NCI-H128 (cell line): ENCODE results near the gene UBE2G2.
A peak's percentile ranks its signal among the peaks of the same experiment; 100 is the strongest.

Source experiments
- DNase-seq: peaks from one replicate; lab custom pipeline; 2025; ENCODE audit not compliant: unreplicated experiment; lab: John Stamatoyannopoulos, UW

UBE2G2 gene, protein sequence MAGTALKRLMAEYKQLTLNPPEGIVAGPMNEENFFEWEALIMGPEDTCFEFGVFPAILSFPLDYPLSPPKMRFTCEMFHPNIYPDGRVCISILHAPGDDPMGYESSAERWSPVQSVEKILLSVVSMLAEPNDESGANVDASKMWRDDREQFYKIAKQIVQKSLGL

DNA sequence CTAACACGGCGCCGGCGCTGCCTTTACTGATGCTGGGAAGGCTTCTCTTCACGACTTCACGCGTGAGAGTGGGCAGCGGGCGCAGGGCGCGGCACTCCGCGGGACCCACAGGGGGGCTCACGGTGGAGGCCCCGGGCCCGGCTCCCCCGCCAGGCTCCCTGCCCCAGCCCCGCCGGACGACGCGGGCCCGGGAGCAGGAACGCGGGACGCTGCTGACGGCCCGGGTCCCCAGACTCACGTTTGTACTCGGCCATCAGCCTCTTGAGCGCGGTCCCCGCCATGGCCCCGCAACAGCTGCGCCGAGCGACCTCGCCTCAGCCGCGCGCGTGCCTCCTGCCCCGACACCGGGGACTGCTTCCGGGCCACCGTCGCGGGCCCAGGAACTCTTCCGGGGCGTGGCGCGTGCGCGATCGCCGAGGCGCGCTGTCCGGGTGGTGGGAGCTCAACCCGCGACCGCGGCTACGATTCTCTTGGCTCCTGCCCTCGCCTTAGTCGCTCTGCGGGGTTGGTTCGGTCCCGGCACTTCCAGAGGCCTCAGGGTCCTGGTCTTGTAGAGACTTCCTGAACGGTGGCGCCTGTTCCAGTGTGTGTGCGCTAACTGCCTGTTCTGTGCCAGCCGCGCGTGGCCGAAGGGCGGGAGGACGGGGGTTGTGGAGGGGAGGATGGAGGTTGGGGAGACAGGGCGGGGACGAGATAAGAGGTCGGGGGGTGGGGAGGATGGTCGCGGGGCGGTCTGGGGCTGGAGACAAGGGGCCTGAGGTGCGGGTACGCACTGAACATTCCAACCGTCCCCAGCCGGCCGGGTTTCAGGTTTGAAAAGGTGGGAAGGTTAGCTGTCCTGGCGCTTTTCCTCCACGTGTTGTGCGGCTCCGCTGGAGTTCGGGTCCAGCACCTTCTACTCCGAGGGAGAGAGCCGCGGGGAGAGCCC is at the start of gene UBE2G2:
UBE2G2 (minus strand) TSS at position 353 of the 928 bp plus-strand sequence; CDS start at position 281, 72 bp downstream.
- DNase-seq: peak; percentile 64

- no peak for DNase-seq
Observed at GRCh38 chr21:44850905-44851657, 49.5 kb upstream of the UBE2G2 start.

DNA sequence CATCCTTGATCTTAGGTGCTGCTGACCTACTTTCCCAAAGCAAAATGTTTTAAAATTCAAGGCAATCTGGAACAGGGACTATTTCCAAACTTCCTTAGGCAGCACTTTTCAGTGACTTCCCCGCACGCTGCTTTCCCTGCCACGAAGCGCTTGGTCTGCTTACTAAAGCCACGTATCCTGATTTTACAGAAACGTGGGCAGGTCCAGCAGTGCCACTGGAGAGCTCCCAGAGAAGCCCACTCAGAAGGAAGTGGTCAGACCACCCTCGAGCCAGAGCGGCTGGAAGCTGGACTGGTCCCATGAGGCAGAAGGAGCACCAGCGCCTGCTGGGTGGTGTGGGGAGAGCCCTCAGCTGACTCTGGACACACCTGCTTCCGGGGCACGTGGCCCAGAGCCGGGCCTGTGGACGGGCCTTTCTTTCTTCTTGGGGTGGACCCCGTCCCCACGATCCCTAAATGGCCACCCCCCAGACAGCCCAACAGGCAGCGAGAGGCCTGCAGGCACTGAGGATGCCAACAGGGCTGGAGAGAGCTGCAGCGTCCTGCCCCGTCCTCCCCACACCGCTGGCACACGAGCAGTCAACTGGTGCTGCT is 48.7 kb upstream of the UBE2G2 start:
- DNase-seq: no peak

DNA sequence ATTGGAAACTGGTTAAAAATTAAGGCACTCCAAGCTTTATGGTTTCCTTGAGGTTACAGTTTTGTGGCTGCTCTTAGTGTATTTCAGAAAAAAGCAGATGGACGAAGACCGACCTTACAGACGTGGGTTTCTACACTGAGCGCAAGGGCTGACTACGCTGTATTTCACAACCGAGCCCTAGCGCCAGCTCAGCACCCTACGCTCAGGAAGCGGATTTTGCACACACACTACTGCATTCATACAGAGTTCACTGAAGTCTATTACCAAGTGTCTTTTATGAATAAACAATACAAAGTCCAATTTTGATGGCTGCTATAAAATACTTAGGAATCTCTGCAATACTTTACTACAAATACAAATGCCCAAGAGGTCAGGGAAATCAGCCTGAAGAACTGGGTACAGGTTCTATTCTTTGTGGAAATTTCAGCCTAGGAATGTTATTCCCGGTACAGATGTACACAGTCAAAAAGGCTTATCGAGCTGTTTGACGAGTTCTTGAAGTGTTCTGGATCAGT is 48.1 kb upstream of the UBE2G2 start:
- DNase-seq: no peak

DNA sequence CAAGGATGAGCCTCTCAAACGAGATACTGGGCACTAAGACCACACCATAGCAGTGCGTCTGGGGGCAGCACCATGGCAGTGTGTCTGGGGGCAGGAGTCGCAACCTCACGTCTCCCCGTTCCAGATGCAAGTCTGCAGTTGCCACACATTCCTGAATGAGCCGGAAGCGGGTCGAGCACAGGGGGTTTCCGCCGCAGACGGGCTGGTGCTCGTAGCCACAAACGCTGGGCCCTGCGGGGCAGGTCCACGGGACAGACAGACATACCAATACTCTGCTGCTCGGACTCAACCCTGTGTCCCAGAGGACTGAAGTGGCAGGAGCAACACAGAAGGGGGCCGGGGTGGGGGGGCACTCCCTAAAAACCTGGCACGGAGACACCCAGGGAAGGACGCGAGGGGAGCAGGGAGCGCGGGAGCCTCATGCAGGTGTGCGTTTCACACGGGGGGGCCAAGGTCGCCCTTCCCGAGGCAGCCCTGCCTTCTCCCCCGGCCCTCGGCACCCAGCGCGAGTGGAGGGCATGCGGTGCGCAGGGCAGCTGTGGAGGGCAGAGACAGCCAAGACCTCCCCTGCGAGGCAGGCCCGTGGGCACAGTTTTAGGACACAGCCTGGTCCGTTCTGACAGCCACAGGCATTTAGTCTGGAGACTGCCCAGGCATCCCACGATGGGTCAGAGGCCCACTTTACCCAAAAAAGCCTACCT is 47.4 kb upstream of the UBE2G2 start:
- no peak for DNase-seq

DNA sequence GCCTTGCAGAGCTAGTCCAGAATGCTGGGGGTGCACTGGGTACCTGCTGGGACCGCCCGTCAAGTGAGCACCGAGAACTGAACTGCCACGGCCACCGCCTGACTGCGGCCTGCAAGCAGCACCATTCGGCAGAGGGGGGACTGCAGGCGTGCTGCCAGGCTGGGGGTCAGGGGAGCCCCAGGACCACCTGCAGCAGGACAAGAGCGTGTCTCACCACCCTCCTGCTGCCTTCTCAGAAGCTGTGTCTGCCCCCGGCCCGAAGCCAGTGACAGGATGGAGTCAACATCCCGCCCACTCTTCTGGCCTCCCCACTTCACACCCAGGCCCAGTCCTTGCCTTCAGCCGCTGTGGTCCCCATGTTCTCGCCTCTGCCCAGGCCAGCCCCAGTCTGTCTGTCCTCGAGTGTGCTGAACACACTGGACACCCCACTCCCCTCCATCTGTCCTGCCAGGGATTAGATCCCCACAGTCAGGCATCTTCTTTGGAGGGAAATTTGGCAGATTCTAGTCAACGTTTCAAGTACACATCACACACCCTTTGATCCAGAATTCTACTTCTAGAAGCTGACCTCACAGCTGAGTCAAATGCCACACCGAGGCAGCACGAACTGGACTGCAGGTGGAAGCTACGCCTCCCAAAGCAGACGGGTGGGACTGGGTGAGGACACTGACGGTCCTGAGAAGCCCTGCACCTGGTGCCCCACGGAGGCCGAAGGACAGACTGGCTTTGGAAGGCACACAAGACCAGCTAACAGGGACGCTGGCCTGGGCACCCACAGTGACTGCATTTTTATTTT is 45.8 kb upstream of the UBE2G2 start:
- DNase-seq: no peak

DNA sequence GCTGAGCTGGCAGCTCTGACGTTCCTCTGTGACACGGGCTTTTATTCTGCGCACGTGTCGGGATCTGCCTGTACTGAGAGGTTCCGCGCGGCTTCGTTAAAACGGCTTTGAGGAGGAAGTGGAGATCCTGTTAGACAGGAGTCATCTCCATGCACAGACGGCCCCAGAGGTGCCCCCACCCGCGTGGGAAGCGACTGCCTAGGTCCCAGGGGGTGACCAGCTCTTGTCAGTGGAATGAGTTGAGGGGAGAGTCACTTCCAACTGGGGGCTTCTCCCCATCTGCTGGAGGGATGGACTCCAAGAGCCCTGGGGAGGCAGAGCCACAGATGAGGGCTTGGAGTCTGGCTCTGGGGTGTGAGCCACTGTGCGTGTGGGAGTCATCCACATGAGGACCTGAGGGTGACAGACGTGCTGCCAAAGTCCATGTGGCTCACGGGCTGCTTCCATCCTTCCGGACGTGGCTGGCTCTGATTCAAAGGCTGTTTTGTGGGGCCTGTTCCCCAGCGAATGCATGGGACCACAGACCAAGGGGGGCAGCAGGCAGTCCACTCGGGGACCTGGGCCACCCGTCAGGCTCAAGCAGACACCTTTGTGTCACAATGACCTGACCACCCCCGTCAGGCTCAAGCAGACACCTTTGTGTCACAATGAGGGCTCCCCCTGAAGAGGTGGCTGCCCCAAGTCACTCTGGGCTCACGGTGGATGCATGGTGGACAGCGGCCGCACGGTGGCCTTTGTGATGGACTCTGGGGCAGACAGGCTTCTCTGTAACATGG is 45.1 kb upstream of the UBE2G2 start:
- no peak for DNase-seq

GRCh38 chr21:44846224-44846484 is 44.5 kb upstream of the UBE2G2 start:
- DNase-seq: no peak

- DNase-seq: no peak
Observed at GRCh38 chr21:44845418-44846223, 44.0 kb upstream of the UBE2G2 start.

DNA sequence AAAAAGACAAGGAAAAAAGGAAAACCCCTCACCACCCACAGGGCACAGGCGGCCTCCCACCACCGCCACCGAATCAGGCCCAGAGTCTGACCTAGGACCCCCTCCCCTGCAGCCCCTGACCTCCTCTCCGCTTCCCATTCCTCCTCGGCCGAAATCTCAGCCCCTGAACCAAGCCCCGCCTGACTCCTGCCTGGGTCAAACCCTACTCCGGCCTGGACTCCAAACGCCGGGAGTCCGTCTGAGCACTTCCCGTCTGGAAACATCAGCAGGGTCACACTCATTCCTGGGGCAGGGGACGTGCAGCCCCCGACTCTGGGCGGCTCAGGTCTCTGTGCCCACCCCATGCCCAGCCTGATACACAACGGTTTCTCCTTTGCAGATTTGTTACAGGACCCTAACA is 42.6 kb upstream of the UBE2G2 start:
- no peak for DNase-seq

GRCh38 chr21:44842721-44843445 is 41.3 kb upstream of the UBE2G2 start:
- no peak for DNase-seq

- no peak for DNase-seq
Observed at GRCh38 chr21:44842087-44842486, 40.5 kb upstream of the UBE2G2 start.

DNA sequence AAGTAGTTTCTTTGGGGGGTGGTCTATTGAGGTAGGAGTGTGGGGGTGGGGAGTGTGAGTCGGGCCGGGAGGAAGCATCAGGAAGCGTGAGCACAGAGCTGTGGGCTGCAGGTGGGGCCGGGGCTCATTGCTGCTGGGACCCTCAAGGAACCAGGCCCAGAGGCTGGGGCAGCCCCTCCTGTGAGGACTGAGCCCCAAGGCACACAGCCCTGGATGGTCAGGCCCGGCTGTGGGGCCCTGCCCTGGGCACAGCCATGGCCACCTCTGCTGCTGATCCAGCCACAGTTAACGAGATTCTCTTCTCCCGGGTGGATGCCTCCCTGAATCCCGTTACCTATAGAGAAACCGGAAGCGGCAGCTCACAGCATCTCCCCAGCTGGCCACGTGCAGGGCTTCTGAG is 39.2 kb upstream of the UBE2G2 start:
- no peak for DNase-seq

DNA sequence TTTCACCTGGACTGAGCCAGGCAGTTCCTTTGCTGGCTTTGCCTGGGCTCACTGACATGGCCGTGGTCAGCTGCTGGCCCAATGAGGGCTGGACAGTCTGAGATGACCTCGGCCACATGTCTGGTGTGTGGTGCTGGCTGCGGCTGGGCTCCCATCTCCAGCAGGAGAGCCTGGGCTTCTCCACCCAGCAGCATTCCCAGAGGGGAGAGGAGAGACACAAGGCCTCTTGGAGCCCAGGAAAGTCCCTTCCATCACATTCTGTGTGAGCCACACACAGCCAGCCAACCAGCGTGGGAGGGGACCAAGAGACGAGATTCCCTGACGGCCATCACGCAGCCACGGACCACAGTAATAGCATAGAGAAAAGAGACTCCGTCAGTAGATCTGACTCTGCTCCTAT is 37.3 kb upstream of the UBE2G2 start:
- no peak for DNase-seq

DNA sequence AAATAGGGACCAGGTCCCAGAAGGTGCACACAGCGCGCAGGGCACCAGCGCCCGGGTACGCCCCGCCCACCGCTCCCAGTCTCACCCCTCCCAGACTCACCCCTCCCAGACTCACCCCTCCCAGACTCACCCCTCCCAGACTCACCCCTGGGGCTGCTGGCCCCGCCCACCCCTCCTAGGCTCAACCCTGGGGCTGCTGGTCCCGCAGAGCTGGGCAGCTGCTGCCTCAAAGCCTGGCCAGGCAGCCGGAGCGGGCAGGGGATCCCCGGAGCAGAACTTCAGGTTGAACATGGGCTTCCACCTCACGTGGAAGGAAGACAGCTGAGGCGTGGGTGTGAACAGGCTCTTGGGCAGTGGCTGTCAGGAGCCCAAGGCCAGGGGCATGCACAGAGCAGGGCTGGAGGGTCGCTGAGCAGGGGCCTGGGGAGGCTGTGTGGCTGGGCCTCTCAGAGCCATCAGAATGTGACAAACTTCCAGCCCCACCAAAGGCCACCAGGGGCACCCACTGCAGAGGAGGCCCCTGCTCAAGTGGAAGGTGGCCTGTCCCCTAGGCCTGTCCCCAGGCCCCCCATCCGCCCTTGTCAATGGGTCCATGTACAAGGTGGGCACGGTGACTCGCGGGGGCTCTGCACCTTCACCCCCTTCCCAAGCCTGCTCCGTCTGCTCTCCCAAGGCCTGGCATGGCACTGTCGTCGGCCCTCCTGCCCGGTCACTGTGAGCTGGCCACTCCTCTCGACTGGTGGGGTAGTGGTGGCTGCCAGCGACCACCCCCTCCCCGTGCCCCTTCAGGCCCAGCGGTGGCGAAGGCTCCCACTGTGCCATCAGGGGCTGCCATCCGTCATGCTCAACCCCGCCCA is 36.6 kb upstream of the UBE2G2 start:
- DNase-seq: no peak

GRCh38 chr21:44837537-44837936 is 35.9 kb upstream of the UBE2G2 start:
- DNase-seq: no peak
